ENCODE measurements around the gene NDUFA8.

The NDUFA8 gene

DNA sequence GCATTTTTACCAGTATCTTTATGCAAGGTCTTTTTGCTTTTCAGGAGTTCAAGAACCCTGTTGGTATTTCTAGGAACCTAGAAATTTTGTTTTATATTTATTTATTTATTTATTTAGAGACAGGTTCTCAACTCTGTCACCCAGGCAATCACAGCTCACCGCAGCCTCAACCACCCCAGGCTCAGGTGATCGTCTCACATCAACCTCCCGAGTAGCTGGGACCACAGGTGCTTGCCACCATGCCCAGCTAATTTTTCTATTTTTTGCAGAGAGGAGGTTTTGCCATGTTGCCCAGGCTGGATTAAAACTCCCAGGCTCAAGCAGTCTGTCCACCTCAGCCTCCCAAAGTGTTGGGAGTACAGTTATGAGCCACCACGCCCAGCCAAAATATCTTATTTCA, 36.3 kb upstream of the NDUFA8 start:
- peaks cover 12% of the 10 kb centered on the region for H3K4me1 ChIP-seq (ENCODE audit: control insufficient read depth, insufficient read depth, low read length)
- no peaks in the 10 kb centered on the region for H3K9me3 ChIP-seq (ENCODE audit: control insufficient read depth, low read length)
- no peak overlapping the region for H3K4me3 ChIP-seq (ENCODE audit: low read length)
- H3K36me3 ChIP-seq (ENCODE audit: control insufficient read depth, insufficient read depth, low read length), result no peaks in the 10 kb centered on the region
- no peak overlapping the region for H3K9ac ChIP-seq (ENCODE audit: low read length)
- H3K27me3 ChIP-seq (ENCODE audit: control insufficient read depth, insufficient read depth, low read length), result no peaks in the 10 kb centered on the region

DNA sequence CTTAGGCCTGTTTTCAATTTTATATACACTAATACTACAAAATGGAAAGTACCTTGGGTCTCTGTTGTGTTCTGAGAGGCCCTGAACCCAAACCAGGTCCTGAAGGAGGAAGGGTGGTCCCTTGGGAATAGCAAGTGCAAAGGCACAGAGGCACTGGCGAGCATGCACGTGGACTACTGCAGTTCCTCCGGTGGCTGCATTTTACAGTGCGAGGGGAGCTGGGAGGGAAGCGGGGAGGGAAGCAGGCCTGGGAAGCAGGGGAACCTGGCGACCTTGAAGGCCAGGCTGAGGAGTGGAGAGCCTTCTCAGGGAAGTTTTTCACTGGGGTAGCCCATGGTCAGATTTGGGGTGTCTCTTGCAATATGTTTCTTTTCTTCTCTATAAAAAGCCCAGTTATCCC, 34.1 kb upstream of the NDUFA8 start:
- H3K9ac ChIP-seq (ENCODE audit: low read length), result no peak overlapping the region
- peaks cover 17% of the 10 kb centered on the region for H3K4me1 ChIP-seq (ENCODE audit: control insufficient read depth, insufficient read depth, low read length)
- H3K36me3 ChIP-seq (ENCODE audit: control insufficient read depth, insufficient read depth, low read length), result no peaks in the 10 kb centered on the region
- H3K9me3 ChIP-seq (ENCODE audit: control insufficient read depth, low read length), result no peaks in the 10 kb centered on the region
- H3K27me3 ChIP-seq (ENCODE audit: control insufficient read depth, insufficient read depth, low read length), result no peaks in the 10 kb centered on the region
- no peak overlapping the region for H3K4me3 ChIP-seq (ENCODE audit: low read length)

- H3K27me3 ChIP-seq (ENCODE audit: control insufficient read depth, insufficient read depth, low read length), result no peaks in the 10 kb centered on the region
- H3K4me3 ChIP-seq (ENCODE audit: low read length), result no peak overlapping the region
- no peak overlapping the region for H3K9ac ChIP-seq (ENCODE audit: low read length)
- H3K36me3 ChIP-seq (ENCODE audit: control insufficient read depth, insufficient read depth, low read length), result no peaks in the 10 kb centered on the region
- peaks cover 17% of the 10 kb centered on the region for H3K4me1 ChIP-seq (ENCODE audit: control insufficient read depth, insufficient read depth, low read length)
- no peaks in the 10 kb centered on the region for H3K9me3 ChIP-seq (ENCODE audit: control insufficient read depth, low read length)
These were observed 33.4 kb upstream of the NDUFA8 start for GRCh38 chr9:122192914-122193525.

- H3K27me3 ChIP-seq (ENCODE audit: control insufficient read depth, insufficient read depth, low read length), result no peaks in the 10 kb centered on the region
- H3K4me1 ChIP-seq (ENCODE audit: control insufficient read depth, insufficient read depth, low read length), result peaks cover 17% of the 10 kb centered on the region
These were observed 32.8 kb upstream of the NDUFA8 start for GRCh38 chr9:122192261-122192875.

GRCh38 chr9:122191584-122191983, 32.0 kb upstream of the NDUFA8 start:
- no peak overlapping the region for H3K4me3 ChIP-seq (ENCODE audit: low read length)
- peaks cover 20% of the 10 kb centered on the region for H3K4me1 ChIP-seq (ENCODE audit: control insufficient read depth, insufficient read depth, low read length)
- no peak overlapping the region for H3K9ac ChIP-seq (ENCODE audit: low read length)
- H3K9me3 ChIP-seq (ENCODE audit: control insufficient read depth, low read length), result no peaks in the 10 kb centered on the region
- H3K27me3 ChIP-seq (ENCODE audit: control insufficient read depth, insufficient read depth, low read length), result no peaks in the 10 kb centered on the region
- no peaks in the 10 kb centered on the region for H3K36me3 ChIP-seq (ENCODE audit: control insufficient read depth, insufficient read depth, low read length)

More at GRCh38 chr9:122192261-122192875, 32.8 kb upstream of the NDUFA8 start:
- no peaks in the 10 kb centered on the region for H3K36me3 ChIP-seq (ENCODE audit: control insufficient read depth, insufficient read depth, low read length)
- no peaks in the 10 kb centered on the region for H3K9me3 ChIP-seq (ENCODE audit: control insufficient read depth, low read length)
- no peak overlapping the region for H3K4me3 ChIP-seq (ENCODE audit: low read length)
- H3K9ac ChIP-seq (ENCODE audit: low read length), result no peak overlapping the region

- Histone ChIP-seq H3K4me3 (ENCODE audit: low read length) (no peak overlapping the region), H3K9ac (ENCODE audit: low read length) (no peak overlapping the region), H3K36me3 (ENCODE audit: control insufficient read depth, insufficient read depth, low read length) (no peaks in the 10 kb centered on the region)
These were observed 31.2 kb upstream of the NDUFA8 start for GRCh38 chr9:122190597-122191381.

DNA sequence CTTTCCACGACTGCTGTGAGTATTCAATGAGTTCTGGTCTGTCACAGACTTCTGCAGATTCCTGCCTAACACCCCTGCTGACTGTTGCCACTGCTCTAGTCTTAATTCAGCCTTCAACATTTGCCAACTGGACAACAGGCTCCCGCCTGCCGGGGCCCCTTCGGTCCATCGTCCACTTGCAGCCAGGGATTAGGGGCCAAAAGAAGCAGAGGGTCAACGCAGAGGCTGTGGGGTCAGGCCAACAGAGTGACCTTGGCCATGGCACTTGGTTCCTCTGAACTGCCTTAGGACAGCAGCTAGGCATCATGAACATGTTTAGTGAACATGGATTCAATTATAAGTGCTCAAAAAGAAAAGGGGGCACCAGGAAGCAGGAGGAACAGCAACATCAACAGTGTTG, 28.8 kb upstream of the NDUFA8 start:
- no peaks in the 10 kb centered on the region for H3K36me3 ChIP-seq (ENCODE audit: control insufficient read depth, insufficient read depth, low read length)
- H3K4me1 ChIP-seq (ENCODE audit: control insufficient read depth, insufficient read depth, low read length), result peaks cover 21% of the 10 kb centered on the region
- no peak overlapping the region for H3K4me3 ChIP-seq (ENCODE audit: low read length)
- no peaks in the 10 kb centered on the region for H3K9me3 ChIP-seq (ENCODE audit: control insufficient read depth, low read length)
- H3K27me3 ChIP-seq (ENCODE audit: control insufficient read depth, insufficient read depth, low read length), result no peaks in the 10 kb centered on the region
- H3K9ac ChIP-seq (ENCODE audit: low read length), result no peak overlapping the region

More at GRCh38 chr9:122190597-122191381, 31.2 kb upstream of the NDUFA8 start:
- H3K27me3 ChIP-seq (ENCODE audit: control insufficient read depth, insufficient read depth, low read length), result no peaks in the 10 kb centered on the region
- H3K9me3 ChIP-seq (ENCODE audit: control insufficient read depth, low read length), result no peaks in the 10 kb centered on the region
- peaks cover 21% of the 10 kb centered on the region for H3K4me1 ChIP-seq (ENCODE audit: control insufficient read depth, insufficient read depth, low read length)

DNA sequence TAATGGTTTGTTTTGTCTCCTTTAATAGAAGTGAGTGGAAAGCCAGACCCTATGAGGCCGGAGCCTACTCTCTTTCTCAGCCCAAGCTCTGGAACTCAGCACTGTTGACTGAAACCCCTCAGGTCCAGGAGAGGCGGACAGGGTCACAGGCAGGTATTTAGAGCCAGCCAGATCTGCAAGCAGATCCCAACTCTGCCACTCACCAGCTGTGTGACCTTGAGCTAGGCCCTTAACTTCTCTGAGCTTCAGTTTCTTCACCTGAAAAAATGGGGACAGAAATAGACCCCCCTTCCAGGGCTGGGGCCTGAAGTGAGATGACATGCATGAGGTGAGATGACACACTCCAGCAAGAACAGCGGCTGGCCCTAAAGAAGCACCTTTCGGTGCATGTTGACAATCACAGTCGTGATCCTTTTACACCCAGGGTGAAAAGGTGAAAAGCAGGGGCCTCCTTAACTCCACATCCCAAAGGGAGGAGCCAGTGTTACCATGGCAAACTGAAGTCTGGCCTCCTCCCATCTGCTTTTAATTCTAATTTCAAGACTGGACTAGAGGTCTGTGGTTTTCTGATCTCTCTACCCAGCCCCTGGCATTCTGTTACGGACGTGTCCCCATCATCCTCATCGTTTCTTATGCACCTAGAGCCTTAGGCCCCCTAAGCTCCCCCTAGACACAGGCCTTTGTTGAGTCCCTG, 27.3 kb upstream of the NDUFA8 start:
- Histone ChIP-seq H3K27me3 (ENCODE audit: control insufficient read depth, insufficient read depth, low read length) (peaks cover 1% of the 10 kb centered on the region), H3K9me3 (ENCODE audit: control insufficient read depth, low read length) (no peaks in the 10 kb centered on the region), H3K4me1 (ENCODE audit: control insufficient read depth, insufficient read depth, low read length) (peaks cover 10% of the 10 kb centered on the region), H3K9ac (ENCODE audit: low read length) (no peak overlapping the region), H3K4me3 (ENCODE audit: low read length) (no peak overlapping the region), H3K36me3 (ENCODE audit: control insufficient read depth, insufficient read depth, low read length) (no peaks in the 10 kb centered on the region)

GRCh38 chr9:122186301-122186700, 26.7 kb upstream of the NDUFA8 start:
- H3K9me3 ChIP-seq (ENCODE audit: control insufficient read depth, low read length), result no peaks in the 10 kb centered on the region
- no peak overlapping the region for H3K4me3 ChIP-seq (ENCODE audit: low read length)
- H3K27me3 ChIP-seq (ENCODE audit: control insufficient read depth, insufficient read depth, low read length), result peaks cover 4% of the 10 kb centered on the region
- no peaks in the 10 kb centered on the region for H3K36me3 ChIP-seq (ENCODE audit: control insufficient read depth, insufficient read depth, low read length)
- H3K4me1 ChIP-seq (ENCODE audit: control insufficient read depth, insufficient read depth, low read length), result peaks cover 10% of the 10 kb centered on the region
- no peak overlapping the region for H3K9ac ChIP-seq (ENCODE audit: low read length)

- Histone ChIP-seq H3K4me3 (ENCODE audit: low read length) (no peak overlapping the region), H3K9ac (ENCODE audit: low read length) (no peak overlapping the region), H3K36me3 (ENCODE audit: control insufficient read depth, insufficient read depth, low read length) (no peaks in the 10 kb centered on the region), H3K4me1 (ENCODE audit: control insufficient read depth, insufficient read depth, low read length) (peaks cover 4% of the 10 kb centered on the region), H3K9me3 (ENCODE audit: control insufficient read depth, low read length) (no peaks in the 10 kb centered on the region), H3K27me3 (ENCODE audit: control insufficient read depth, insufficient read depth, low read length) (peaks cover 4% of the 10 kb centered on the region)
These were observed 25.0 kb upstream of the NDUFA8 start for GRCh38 chr9:122184551-122184950.

- Histone ChIP-seq H3K9me3 (ENCODE audit: control insufficient read depth, low read length) (no peaks in the 10 kb centered on the region), H3K4me1 (ENCODE audit: control insufficient read depth, insufficient read depth, low read length) (peaks cover 4% of the 10 kb centered on the region), H3K4me3 (ENCODE audit: low read length) (no peak overlapping the region), H3K27me3 (ENCODE audit: control insufficient read depth, insufficient read depth, low read length) (peaks cover 4% of the 10 kb centered on the region), H3K36me3 (ENCODE audit: control insufficient read depth, insufficient read depth, low read length) (no peaks in the 10 kb centered on the region), H3K9ac (ENCODE audit: low read length) (no peak overlapping the region)
These were observed 23.9 kb upstream of the NDUFA8 start for GRCh38 chr9:122183501-122183900.

DNA sequence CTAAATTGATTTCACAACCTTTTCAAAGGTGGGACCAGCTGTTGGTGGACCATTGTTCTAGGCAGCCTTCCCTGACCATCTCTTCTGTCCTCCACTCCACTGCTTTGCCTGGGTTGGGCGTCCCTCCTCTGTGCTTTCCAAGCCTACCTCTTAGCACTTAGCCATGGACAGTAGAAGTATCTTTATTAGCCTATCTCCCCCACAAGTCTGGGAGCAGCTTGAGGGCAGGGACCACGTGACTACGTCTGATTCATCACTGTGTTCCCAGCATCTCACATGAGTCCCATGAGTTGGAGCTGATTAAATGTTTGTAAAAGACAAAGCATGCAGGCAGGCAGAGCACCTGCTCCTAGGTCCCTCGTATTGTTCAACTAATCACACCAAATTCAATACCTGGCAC, 21.1 kb upstream of the NDUFA8 start:
- Histone ChIP-seq H3K27me3 (ENCODE audit: control insufficient read depth, insufficient read depth, low read length) (peaks cover 4% of the 10 kb centered on the region), H3K9ac (ENCODE audit: low read length) (no peak overlapping the region), H3K4me3 (ENCODE audit: low read length) (no peak overlapping the region), H3K4me1 (ENCODE audit: control insufficient read depth, insufficient read depth, low read length) (no peaks in the 10 kb centered on the region), H3K9me3 (ENCODE audit: control insufficient read depth, low read length) (no peaks in the 10 kb centered on the region), H3K36me3 (ENCODE audit: control insufficient read depth, insufficient read depth, low read length) (no peaks in the 10 kb centered on the region)

Data from mucosa of stomach (tissue), 1 donor.